ENCODE measurements around the gene BZW2.

BZW2 gene

GRCh38 chr7:16650266-16650665 lies 4.3 kb downstream of the BZW2 start:
- TF ChIP-seq CTCF (IDR thresholded peaks at IDR 0.05; ENCODE audit: low read length, missing control alignments) = no peak
- no peak overlapping the region for H3K4me3 ChIP-seq (replicated peaks; ENCODE audit: low read depth, low read length)
- DNase-seq (ENCODE audit: low read depth) = no peak

GRCh38 chr7:16651396-16652239 lies 5.6 kb downstream of the BZW2 start:
- no peak for TF ChIP-seq CTCF (IDR thresholded peaks at IDR 0.05; ENCODE audit: low read length, missing control alignments)
- H3K4me3 ChIP-seq (replicated peaks; ENCODE audit: low read depth, low read length) = no peak overlapping the region
- DNase-seq (ENCODE audit: low read depth) = no peak

- DNase-seq (ENCODE audit: low read depth) = peak; percentile 25
- no peak for TF ChIP-seq CTCF (IDR thresholded peaks at IDR 0.05; ENCODE audit: low read length, missing control alignments)
- no peak overlapping the region for H3K4me3 ChIP-seq (replicated peaks; ENCODE audit: low read depth, low read length)
Measured at GRCh38 chr7:16652240-16652583, 6.2 kb downstream of the BZW2 start.

GRCh38 chr7:16652888-16653287 lies 6.9 kb downstream of the BZW2 start:
- no peak for DNase-seq (ENCODE audit: low read depth)
- H3K4me3 ChIP-seq (replicated peaks; ENCODE audit: low read depth, low read length) = no peak overlapping the region
- no peak for TF ChIP-seq CTCF (IDR thresholded peaks at IDR 0.05; ENCODE audit: low read length, missing control alignments)

- TF ChIP-seq CTCF (IDR thresholded peaks at IDR 0.05; ENCODE audit: low read length, missing control alignments) = no peak
Measured at GRCh38 chr7:16655394-16655793, 9.4 kb downstream of the BZW2 start.

GRCh38 chr7:16656141-16656540 lies 10.2 kb downstream of the BZW2 start:
- TF ChIP-seq CTCF (IDR thresholded peaks at IDR 0.05; ENCODE audit: low read length, missing control alignments) = no peak
- H3K4me3 ChIP-seq (replicated peaks; ENCODE audit: low read depth, low read length) = no peak overlapping the region
- no peak for DNase-seq (ENCODE audit: low read depth)

More at GRCh38 chr7:16655394-16655793, 9.4 kb downstream of the BZW2 start:
- H3K4me3 ChIP-seq (replicated peaks; ENCODE audit: low read depth, low read length) = no peak overlapping the region
- no peak for DNase-seq (ENCODE audit: low read depth)

Measured in fibroblast of pulmonary artery (primary cell).